Endometrium (tissue), 2 donors: ENCODE results near the gene ATP8B4.
"Not testable (repeated sequence)": the region's sequence is repeated elsewhere in the genome, so short reads cannot be mapped to it uniquely, and the experiment has no call there.

Source experiments
- FAIRE-seq: peaks from 2 replicates; lab custom pipeline; 2012; peaks lifted over from hg19 to GRCh38; lab: Jason Lieb, UNC
- donor health status: control.
- donor health status: control.

The ATP8B4 gene

DNA sequence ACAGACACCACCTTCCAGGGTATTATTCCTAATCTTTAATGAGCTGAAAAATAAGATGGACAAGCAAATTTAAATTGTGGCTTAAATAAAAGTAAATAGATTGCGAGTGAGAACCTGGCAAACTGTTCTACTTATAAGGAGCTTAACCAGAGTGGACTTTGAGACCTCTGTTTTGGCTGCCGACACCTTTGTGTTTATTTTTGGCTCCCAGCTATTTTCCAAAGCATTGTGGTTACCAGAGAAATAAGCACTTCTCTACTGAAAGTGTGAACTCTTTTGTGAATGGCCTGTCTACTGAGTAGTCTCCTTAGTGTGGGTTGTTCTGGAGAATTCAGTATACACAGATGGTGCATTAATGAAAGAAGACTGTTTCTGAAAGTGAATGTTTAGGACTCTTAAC, 109.4 kb downstream of the ATP8B4 start:
- no peak for FAIRE-seq

DNA sequence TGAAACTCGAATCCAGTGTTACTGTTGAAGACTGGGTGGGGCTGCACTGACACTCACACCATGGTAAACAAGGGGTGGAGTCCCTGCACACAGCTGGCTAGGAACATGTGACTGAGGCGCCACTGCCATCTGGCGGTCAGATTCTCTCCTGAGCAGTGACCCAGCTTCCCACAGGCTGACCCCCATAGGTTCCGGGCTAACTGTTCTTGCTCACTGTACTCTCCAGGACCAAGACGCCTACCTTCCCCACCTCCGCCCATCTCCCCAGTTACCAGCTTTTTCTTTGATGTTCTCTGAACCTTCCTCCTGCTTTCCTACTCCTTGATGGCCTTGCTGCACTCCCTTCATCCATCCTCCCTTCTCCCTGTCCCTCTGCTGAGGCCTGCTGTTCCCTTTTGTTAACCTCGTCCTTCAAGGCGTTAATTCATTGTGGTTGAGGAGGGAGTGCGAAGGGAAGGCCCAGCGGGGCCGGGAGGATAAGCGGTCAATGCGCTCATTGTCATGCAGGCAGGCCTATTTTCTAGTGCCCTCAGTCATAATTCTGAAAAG, 115.2 kb downstream of the ATP8B4 start:
- FAIRE-seq: no peak

DNA sequence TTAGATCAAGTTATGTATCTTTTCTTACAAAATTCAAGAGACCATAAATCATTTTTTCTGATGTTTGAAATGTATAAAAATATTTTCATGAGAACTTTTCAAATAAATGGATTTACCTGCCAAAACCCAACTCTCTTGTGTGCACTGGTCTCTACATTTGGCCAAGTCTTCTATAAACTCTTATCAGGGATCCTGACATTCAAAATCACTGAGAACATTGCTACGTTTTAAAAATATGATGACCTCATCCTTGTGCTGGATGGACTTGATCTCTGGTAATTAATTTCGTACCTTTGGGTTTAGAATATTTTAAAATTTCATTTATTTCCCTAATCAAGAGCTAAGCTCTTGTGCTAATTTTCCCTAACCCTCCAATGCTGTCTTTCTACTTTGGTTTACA, 127.4 kb downstream of the ATP8B4 start:
- no peak for FAIRE-seq

DNA sequence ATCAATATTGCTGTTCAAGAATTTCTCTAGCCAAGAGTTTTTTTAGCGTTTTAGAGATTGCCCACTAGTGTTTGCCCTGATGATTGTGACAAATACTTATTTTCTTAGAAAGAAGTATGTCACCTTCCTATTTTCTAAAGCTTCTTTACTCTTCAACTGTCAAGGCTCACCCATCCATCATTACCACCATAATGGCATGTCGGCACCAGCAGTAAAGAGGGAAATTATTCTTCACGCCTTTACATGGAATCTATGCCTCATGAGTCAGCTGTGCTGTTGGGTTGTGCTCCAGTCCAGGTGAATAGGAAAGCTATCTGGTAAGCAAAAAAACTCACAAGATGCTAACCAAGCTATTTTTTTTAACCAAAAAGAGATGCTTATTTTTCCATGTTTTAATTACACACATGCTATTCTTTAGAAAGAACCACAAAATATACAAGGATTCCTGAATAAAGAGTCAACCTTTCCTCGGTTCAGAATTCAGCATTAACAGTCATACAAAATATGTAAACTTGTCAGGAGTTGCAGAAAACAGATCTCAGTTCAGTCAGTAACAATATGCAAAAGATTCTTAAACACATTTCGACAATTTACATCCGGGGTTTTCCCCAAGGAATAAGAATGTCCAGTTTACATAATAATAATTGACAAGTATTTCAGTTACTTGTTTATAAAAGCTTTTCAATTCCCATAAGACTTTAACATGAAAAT, 128.0 kb downstream of the ATP8B4 start:
- FAIRE-seq: peak; percentile 99

DNA sequence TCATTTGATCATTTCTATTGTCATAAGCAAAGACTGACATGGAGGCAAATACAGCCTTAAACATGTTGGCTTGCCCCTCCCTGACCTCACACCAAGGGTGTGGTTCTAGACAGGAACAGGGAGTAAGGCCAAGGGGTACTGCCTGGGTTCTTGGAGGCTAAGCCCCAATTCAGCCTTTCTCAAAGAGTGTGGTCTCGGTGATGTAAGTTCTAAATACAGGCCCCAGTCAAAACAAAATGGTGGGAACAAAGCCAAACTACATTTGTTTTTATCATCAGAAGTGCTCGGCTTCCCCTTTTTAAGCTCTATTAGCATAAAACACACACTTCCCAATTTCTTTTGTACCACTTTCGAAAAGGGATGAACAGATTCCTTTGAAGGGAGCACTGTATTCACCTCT, 129.5 kb downstream of the ATP8B4 start:
- FAIRE-seq: no peak

DNA sequence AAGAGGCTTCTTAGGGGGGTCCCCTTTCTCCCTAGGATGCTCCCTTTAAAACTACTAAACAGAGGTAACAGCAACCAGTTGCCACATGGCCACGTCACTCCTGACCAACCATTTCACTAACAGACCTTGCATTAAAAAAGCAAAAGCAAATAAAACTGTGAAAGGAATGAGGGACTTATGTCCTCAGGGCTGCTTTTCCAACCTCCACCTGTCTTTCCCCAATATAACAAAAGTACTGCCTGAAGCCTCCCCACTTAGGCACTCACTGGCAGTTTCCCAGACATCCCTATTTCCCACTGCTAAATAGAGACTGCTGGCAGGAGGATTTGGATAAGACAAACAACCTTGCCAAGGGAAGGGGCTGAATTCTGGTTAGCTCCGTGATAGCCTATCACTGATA, 130.3 kb downstream of the ATP8B4 start:
- no peak for FAIRE-seq

DNA sequence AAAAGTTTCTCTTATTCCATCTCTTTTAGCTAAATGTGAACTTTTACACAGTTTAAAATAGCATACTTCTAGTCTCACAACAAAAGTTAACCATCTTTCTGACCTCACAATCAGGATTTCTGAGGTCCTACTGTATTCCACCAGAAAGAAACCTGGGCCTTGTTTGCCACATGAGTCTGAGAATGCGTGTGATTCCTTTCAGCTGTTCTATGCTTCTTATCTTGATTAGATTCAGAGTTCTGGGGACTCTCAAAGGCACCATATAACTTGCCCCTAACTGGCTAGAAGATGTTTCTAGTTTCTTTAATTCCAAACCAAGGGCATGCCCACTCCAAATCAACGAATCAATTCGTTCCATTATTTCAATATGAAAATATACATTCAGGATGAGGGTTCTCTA, 131.1 kb downstream of the ATP8B4 start:
- no peak for FAIRE-seq

DNA sequence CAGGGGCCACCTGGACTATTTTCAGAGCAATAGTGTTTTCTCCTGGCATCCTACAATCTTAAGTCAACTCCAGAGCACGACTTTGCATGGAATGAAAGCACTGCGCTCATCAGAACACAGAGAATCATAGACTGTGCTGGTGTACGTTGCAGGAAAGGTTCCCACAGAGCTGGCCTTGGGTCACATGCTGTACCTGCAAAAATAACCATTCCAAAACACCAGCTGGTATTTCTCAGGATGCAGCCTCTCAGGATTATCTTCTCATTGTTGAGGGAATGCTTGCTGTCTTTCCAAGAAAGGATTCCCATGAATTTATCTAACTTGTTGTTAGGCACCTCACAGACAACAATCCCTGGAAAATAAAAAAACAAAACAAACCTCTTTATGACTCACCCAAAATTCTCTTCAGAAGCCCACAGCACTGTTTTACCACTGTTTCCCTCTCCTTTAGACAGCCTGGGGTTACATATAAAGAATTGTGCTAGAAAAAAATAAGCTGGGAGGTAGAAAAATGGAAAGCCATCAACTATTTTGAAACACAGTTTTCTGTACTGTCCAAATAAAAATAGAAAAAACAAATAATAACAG, 131.7 kb downstream of the ATP8B4 start:
- FAIRE-seq: peak; percentile 87

DNA sequence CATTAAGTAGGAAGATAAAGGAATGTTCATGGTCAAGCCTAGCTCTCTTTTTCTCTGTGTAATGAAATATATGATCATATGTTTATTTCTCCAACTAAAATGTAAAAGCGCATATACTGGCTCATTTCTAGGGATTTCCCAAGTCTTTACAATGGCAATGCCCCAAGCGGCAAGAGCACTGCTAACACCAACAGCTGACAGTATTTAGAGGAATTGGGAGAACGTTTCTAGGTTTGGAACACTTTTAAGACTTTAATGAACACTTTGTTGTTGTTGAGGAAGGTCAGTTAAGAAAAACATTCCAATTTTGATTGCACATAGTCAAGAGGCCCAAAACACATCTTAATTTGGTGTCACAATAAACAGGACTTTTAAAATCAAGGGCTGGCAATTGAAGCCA, 132.7 kb downstream of the ATP8B4 start:
- peak; percentile 88 for FAIRE-seq

DNA sequence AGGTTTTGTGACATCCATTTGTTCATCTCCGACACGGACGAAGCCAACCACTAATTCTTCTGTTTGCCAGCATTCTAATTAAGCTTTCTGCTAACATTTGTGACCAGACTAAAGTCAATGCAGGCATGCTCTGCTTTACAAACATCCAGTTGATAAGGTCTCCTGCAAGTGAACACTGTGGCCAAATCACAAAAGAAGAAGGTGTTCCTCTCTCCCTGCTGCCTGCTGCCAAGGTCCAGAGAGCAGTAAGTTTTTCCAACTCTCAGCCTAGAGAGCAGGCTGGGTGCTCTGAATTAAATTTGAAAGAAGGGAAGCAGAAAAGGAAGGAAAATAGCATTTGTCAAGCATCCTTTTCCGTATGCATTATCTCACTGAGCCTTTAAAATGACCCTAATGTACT, 133.6 kb downstream of the ATP8B4 start:
- no peak for FAIRE-seq

DNA sequence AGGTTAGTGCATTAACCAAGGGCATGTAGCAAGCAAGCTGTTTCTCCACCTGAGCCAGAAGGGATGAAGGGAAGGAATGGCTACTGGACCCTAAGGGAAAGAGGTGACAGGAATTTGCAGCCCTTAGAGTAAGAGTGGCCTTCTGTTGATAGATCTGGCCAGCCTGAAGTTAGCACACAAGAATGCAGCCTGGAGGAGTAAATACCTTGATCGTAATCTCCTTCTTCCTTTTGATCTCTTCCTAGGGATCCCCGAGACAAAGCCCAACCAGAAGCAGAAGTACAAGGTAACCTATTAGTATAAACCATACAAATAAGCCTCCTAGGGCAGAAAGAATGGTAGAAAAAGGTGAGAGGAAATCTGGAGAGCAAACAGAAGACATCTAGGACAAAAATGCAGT, 134.6 kb downstream of the ATP8B4 start:
- no peak for FAIRE-seq

DNA sequence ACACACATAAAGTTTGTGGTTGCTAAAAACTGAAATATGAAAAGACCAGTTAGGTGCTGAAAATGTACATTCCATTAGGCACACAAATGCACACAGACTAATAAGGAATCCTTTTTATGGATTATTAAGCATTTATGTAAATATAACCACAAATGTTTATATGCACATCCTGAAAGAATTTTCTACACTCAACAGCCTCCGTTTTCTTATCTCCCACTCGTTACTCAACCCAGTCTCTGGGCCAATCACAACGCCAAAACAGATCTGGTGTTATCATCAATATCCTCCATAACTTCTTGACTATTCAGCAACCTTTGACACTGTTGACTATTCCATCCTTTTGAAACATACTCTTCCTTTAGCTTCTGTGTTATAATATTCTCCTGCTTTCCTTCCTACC, 136.4 kb downstream of the ATP8B4 start:
- FAIRE-seq: no peak

DNA sequence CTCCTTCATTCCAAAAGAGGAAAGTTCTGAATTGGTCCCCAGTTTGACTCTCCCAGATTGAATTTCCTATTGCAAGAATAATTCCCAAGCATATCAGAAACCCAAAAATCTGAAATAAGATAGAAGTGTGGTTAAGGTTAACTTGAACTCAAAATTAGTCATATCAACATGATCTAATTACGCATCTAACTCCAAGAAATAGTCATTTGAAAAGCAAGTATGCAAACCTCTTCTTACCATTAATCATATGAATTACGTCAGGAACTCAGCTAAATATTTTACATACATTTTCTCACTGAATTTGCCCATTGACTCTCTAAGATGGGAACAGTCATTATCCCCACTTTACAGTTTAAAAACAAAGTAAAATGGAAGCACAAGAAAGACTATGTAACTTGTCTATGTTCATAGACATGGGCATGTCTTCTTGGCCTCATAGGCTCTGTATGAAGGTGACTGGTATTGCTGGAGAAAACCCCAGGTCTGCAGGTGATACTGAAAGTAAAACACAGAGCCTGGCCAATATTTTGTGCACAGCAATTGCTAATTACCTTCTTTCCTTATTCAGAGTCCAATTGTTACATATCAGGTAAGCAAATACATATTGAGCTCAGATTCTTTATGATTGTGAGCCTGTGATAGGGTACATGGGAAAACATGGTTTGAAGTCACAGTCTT, 139.2 kb downstream of the ATP8B4 start:
- no peak for FAIRE-seq

DNA sequence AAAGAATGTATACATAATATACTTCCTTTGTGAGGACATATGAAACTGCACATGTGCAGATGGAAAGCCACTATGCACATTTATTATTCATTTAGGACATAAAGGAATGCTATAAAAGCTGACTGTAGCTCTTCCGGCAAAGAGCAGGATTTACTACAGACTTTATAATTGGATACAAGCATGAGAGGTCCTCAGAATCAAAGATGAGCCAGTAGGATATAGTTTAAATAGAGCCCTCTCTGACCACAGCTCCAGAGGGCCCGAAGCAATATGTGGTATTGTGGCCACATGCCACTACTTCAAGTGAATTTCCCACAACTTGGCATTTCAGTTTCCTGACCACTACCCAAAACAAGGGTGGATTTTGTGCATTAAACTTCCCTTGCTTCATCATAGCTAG, 140.9 kb downstream of the ATP8B4 start:
- FAIRE-seq: no peak

DNA sequence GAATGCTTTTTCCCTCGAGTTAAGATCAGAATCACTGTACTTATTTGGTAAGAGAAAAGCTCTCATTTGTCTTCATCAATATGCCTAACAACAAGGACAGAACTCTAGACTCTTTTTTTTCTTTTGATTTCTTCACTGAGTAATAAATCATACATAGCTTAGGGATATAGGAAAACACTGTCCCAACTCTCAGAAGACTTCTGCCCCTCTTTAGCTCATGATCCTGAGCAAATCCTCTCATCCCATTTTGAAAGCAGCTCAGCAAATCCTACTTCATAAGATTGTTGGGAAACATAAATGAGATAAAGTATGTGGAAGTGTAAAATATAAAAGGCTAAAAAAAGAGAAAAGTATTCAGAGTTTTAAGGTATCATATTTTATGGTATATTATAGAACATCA, 141.7 kb downstream of the ATP8B4 start:
- no peak for FAIRE-seq

DNA sequence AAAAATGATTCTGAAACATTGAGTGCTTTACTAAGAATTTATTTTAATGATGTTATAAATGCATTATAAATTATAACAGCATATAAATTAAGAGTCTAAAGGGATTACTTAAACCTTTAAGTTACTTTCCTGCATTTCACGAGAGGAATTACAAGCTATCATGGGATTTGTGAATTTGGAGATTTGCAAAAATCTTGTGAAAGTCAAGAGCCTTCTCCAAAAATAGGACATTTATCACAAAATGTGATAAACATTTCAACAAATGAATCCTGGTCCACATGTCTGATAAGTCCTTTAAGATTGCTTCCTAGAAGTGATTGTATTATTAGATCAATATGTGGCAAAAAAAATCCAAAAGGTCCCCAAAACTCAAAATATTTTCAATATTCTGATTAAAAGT, 154.5 kb downstream of the ATP8B4 start:
- no peak for FAIRE-seq

DNA sequence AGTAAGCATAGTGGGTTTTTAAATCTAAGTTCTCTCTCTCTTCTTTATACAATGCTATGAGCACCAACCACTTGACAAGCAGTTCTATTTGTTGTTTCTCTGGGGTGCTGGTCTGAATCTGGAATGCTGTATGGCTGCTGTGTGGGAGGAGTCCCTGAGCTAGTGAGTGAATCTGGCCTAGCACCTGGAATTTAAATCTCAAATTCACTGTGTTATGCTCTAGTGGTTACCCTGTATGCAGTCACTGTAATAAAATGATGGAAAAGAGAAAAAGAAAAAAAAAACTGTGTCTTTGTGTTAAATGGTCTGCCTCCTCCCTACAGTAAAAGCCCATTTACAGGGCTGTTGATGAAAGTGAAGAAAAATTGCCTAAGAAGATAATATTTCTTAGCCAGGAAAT, 155.0 kb downstream of the ATP8B4 start:
- no peak for FAIRE-seq

DNA sequence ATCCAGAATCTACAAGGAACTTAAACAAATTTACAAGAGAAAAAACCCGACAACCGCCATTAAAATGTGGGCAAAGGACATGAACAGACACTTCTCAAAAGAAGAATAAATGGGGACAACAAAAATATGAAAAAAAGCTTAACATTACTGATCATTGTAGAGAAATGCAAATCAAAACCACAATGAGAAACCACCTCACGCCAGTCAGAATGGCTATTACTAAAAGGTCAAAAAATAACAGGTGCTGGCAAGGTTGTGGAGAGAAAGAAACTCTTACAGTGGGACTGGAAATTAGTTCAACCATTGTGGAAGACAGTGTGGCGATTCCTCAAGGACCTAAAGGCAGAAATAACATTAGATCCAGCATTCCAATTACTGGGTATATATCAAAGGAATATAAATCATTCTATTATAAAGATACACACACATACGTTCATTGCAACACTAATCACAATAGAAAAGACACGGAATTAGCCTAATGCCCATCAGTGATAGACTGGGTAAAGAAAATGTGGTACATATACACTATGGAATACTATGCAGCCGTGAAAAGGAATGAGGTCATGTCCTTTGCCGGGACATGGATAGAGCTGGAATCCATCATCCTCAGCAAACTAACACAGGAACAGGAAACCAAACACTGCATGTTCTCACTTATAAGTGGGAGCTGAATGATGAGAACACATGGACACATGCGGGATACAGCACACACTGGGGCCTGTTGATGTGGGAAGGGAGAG, 155.8 kb downstream of the ATP8B4 start:
- FAIRE-seq: not testable (repeated sequence)

DNA sequence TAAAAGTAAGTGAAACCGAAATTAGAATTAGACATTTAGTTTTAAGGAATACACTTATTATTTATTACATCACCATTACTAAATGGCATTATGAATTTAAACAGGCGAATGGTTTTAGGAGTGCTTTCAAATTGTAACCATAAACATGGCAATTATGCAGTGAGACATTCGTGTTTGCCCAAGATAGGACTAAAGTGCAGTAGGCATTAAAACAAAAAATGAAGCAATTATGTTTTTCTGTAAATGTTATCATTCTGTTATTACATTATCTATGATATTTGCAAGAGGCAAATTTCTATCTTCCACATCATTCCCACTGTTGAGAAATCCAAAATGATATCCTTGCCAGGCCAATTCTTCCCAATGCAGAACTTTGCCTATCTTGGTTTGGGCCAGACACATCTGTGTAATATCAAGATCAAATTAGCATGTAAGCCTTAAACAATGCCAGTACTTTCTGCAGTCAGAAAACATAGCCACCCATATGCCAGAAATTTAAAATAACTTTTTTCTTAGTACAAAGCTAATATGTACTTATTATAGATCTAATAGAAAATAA, 156.9 kb downstream of the ATP8B4 start:
- no peak for FAIRE-seq

DNA sequence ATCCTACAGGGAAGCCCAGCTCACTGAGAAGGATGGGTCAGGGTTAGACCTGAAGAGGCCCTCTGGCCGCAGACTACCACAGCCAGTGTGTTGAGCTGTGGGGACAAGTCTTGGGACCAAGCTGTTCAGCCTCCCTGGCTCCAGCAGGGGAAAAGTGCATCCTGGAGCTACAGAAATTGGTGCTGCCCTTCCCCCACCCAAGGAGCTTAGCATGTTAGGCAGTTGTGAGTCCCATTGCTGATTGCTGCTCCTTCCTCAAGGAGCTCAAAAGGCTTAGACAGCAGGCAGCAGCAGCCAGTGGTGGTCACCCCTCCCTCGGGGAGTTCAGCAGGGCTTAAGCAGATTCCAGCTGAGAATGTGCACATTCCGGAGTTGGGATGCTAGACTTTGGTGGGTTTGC, 165.6 kb downstream of the ATP8B4 start:
- FAIRE-seq: no peak

DNA sequence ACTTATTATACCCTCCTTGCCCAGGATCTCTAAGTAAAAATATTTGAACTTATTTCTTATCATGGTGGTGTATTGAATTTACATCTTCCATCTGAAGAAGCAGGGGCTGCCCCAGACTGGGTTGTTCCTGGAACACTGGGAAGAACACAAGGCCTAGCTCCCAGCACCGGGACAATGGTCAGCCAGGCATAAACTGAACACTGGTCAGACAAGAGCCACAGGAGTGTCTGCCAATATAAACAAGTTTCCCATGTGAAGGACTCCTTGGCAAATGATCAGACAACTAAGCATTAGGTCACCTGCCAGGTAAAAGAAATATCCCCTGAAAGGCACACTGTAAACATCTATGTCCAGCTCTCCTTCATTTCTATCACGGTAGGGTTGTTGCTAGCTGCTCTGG, 172.4 kb downstream of the ATP8B4 start:
- FAIRE-seq: no peak

DNA sequence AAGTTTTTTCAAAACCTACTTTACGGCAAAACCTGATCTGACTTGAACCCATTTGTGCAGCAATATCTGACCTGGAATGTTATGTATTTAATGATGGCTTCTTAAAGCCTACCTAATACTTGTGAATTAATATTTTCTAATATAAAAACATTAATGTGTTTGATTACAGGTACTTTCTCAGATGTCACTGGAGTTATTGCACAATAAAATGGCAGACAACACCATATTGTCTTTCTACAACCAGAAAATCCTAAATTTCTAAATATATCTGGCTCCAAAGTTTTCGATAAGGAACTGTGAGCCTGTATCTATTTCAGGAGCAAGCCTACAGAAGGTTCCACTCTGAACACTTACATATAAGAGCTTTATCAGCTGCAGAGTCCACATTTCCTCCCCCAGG, 184.5 kb downstream of the ATP8B4 start:
- FAIRE-seq: no peak
